Transverse colon (tissue), 4 donors: ENCODE results near the gene PHF10.

ENCODE experiments used
- CTCF ChIP-seq, 5 experiments: fragments of 200-600 bp in 3 of 5; fragments of 450-650 bp in 2 of 5; sonication (generic) in 3 of 5; IDR thresholded peaks; 1 replicate in 2 of 5; 2 replicates in 3 of 5; pipeline ENCODE4 v1.5.1; 2016 to 2017; ENCODE audit warnings: antibody characterized with exemption in 5 of 5, inconsistent platforms in 3 of 5, mild to moderate bottlenecking in 2 of 5, moderate library complexity in 1 of 5
- EP300 ChIP-seq: sonication (generic); formaldehyde crosslinking; IDR thresholded peaks from one replicate; pipeline ENCODE4 v1.6.1; 2017; ENCODE audit warnings: antibody characterized with exemption, low read depth
- POLR2A ChIP-seq: fragments of 450-650 bp; IDR thresholded peaks from one replicate; pipeline ENCODE4 v1.6.1; 2016; ENCODE audit warnings: antibody characterized with exemption, mild to moderate bottlenecking, moderate library complexity
- POLR2AphosphoS5 ChIP-seq, 3 donors: sonication (generic); formaldehyde crosslinking; IDR thresholded peaks; one replicate each; pipeline ENCODE4 v1.6.1; 2016; ENCODE audit warnings: antibody characterized with exemption in 3 of 3

GRCh38 chr6:169668203-169668847 is 56.0 kb downstream of the PHF10 start:
- no peak for TF ChIP-seq CTCF (IDR thresholded peaks at IDR 0.05)
- no peak for TF ChIP-seq POLR2AphosphoS5 (IDR thresholded peaks at IDR 0.05)
- no peak for TF ChIP-seq POLR2A
- no peak for TF ChIP-seq EP300
